GM19328 (cell line): ENCODE results near the gene N4BP3.
"Not testable (repeated sequence)": the region's sequence is repeated elsewhere in the genome, so short reads cannot be mapped to it uniquely, and the experiment has no call there.

Experiments used
- ATAC-seq: cut with Tn5 transposase; IDR thresholded peaks from one replicate; pipeline ENCODE4 v1.9.1; 2021; ENCODE audit warnings: mild to moderate bottlenecking, moderate library complexity; ENCODE audit not compliant: unreplicated experiment

N4BP3 gene

DNA sequence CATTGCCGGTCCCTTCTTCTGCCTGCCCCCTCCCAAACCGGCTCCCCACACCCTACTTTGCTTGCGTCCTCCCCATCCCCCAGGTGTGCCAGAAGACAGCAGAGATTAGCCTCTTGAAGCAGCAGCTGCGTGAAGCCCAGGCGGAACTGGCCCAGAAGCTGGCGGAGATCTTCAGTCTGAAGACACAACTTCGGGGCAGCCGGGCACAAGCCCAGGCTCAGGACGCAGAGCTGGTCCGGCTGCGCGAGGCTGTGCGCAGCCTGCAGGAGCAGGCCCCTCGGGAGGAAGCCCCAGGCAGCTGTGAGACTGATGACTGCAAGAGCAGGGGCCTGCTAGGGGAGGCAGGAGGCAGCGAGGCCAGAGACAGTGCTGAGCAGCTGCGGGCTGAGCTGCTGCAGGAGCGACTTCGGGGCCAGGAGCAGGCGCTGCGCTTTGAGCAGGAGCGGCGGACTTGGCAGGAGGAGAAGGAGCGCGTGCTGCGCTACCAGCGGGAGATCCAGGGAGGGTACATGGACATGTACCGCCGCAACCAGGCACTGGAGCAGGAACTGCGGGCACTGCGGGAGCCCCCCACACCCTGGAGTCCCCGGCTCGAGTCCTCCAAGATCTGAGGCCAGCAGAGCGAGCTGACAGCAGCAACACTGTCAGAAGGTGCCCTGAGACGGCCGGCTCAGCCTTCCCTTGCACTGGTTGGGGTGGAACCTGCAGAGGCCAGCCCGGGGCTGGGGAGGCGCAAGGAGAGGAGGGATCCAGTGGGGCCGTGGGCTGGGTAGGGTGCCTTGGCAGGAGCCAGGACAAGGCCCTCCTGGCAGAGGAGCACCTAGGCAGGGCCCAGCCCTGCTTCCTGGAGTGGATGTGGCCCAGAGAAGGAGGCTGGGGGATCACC, 8.3 kb downstream of the N4BP3 start:
- ATAC-seq = no peak

DNA sequence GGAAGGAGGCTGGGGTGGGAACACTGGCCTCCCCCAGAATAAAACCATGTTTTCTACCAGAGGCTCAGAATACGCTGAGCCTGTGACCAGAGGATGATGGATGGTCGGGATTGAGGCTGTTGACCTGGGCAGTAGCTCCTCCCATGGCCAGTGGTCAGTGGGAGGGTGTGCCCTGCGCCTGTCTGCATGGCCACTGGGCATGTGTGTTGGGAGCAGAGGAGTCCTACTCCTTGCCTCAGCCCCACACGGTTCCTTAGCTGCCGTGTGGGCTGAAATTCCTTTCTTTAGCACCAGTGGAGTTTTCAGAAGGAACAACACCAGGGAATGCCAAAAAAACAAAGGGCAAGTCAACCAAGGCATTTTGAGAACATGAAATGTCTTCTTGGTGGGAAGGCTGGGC, 9.0 kb downstream of the N4BP3 start:
- ATAC-seq = no peak

DNA sequence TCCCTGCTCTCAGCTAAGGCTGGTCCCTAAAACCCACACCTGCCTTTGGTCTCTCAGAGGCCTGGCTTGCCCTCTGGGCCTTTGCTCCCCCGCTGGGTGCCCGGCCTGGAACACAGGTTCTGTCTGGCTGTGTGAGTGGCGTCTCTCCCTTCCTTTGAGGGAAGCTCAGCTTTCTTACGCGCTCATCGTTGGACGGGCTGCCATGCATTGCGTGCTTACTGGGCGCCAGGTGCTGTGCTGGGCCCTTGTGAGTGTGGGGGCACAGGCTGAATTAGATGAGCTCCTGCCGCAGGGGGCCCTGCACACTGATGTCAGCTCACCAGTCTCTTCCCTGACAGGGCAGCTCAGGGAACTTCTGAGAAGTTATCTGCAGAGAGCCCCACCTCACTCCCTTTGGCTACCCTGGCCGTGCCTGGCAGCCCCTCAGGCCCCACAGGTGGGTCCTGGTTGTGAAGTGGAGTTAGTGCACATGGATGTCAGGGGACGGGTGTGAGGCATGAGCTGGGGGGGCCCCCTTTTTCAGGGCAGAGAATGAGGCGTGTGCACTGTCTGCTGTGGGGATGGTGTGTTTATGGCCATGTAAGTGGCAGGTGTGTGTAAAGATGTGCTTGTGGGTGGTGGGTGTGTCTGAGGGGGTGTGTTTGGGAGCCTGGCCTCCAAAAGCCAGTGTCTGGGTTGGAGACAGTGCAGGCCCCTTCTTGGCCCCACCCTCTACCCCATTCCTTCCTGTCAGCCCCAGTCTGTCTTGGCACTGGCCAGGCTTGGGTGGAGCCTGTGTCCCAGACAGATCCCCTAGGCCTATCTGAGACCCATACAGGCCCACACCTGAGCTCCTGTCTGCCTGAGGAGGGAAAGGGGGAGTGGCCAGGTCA, 10.0 kb downstream of the N4BP3 start:
- no peak for ATAC-seq

DNA sequence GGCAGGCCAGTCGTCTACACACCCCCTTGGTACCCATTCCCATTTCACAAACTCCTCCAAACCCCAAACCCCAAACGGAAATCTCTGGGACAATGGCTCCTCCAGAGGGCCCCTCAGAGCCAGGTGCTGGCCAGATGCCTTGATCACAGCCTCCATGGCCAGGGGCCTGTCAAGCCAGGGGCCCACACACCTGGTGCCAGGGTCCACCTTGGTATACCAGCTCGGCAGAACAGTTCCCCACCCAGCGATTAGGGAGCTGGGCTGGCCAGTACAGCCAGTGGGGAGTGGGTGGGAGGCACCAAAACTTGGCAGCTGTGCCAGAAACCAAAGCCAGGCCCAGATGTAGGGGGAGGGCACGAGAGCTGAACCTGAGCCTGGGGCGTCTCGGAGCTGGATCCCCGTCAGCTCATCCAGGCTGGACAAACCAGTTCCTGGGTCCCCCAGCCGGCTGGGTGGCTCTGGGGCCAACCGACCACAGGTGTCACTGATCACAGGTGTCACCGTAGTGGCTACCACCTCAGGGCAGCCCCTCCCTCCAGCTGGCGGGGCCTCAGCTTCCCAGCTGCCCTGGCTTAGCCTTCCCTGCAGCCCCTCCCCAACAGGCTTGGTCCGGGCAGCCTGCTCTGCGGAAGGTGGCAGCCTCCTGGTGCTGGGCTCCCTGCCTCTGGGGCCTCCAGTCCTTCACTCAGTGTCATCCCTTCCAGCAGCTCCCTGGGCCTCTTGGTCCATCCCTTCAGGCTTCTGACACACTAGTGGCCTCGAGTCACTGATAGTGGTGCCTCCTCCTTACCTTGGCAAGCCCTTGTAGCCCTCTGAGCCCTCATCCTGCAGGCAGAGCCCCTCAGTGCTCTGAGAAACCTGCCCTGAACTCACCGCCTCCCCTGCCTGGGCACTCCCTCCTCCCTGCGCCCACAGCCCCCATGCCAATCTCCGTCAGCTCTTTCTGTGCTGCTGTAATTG, 10.9 kb downstream of the N4BP3 start:
- no peak for ATAC-seq

GRCh38 chr5:178125253-178125906, 12.0 kb downstream of the N4BP3 start:
- ATAC-seq = no peak

GRCh38 chr5:178126556-178126955, 13.2 kb downstream of the N4BP3 start:
- no peak for ATAC-seq

DNA sequence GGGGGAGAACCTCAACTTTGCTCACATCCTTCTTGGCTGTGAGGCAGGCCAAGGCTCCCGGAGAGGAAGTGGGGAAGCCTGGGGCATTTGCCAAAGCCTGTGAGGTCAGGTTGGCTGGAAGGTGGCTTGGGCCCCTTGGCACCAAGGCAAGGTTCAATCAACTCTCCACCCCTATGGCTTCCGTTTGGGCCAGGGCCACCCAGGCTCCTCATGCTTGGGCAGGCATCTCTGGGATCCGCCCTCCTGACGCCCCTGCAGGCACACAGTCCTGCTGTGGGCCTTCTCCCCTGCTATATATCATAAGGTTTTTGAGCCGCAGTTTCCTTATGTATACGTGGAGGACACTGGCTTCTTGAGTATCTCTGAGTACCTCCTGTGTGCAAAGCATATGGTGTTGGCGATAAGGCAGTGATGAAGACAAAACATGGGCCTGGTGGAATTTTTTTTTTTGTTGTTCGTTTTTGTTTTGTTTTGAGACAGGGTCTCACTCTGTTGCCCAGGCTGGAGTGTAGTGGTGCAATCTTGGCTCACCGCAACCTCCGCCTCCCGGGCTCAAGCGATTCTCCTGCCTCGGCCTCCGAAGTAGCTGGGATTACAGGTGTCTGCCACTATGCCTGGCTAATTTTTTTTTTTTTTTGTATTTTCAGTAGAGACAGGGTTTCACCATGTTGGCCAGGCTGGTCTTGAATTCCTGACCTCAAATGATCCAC, 14.1 kb downstream of the N4BP3 start:
- ATAC-seq = not testable (repeated sequence)

- ATAC-seq = no peak
Measured at GRCh38 chr5:178129296-178129695, 16.0 kb downstream of the N4BP3 start.

- not testable (repeated sequence) for ATAC-seq
Measured at GRCh38 chr5:178130234-178130575, 16.9 kb downstream of the N4BP3 start.

DNA sequence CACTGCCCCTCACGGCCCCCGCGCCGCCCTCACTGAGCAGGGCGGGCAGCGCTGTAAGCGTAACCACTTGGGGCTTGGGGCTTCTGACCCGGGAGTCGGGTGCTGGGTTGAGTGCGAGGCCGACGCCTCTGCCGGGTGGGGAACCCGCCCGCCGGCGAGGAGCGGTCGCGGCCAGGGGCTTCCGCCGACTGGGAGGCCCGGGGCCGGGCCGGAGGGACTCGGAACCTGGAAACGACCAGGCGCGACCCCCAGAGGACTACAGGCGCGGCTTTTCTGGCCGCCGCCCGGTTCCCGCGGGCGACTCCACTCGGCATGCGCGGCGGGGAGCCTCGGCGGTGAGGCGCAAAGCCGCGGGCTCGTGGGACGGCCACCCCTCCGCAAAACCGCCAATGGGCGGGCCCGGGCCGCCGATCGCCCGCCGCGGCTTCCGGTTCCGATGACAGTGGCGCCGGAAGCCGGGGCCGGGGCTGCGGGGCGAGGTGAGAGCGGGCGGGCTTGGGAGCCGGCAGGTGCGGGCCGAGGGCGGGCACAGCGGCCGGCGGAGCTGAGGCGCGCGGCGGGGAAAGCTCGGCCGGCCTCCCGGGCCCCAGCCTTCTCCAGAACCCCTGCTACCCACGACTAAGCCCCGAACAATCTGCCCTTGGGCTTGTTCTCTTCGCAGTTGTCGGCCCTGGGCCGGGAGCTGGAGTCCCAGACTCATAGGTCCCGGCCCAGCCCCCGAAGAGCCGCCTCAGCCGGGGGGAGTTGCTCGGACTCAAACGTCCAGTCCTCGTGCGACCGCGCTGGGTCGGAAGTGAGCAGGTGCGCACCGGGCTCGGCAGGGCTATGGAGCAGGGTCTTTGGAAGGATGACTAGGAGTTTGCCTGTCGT, 17.5 kb downstream of the N4BP3 start, which contains the start of gene RMND5B:
TSS of gene RMND5B (plus strand) at position 439 of the 870 bp plus-strand sequence. CDS start 7,106 bp downstream, outside the sequence.
- ATAC-seq = peak; percentile 85

GRCh38 chr5:178131446-178131996, 18.2 kb downstream of the N4BP3 start:
- ATAC-seq = no peak

- no peak for ATAC-seq
Measured at GRCh38 chr5:178136990-178137389, 23.7 kb downstream of the N4BP3 start.

- ATAC-seq = no peak
Measured at GRCh38 chr5:178137991-178138390, 24.7 kb downstream of the N4BP3 start.

DNA sequence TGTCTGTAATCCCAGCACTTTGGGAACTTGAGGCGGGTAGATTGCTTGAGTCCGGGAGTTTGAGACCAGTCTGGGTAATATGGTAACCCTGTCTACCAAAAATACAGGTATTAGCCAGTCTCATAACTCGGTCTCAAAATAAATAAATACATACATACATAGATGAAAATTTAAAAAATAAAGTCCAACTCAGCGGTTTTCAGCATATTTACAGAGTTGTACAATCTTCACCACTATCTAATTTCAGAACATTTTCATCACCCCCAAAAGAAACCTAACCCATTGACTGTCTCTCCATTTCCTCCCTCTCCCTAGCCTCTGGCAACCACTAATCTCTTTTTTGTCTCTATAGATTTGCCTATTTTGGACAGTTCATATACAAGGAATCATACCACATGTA, 28.2 kb downstream of the N4BP3 start:
- ATAC-seq = no peak

DNA sequence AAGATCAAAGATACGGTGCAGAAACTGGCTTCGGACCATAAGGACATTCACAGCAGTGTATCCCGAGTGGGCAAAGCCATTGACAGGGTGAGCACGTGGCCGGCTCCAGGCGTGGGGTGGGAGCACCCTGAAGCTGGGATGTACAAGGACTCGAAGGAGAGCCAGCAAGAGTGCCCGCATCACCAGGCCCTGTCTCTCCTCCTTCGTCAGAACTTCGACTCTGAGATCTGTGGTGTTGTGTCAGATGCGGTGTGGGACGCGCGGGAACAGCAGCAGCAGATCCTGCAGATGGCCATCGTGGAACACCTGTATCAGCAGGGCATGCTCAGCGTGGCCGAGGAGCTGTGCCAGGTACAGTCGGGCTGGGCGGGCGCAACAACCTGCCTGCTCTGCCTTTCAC, 29.3 kb downstream of the N4BP3 start:
- no peak for ATAC-seq

- no peak for ATAC-seq
Measured at GRCh38 chr5:178143246-178143645, 29.9 kb downstream of the N4BP3 start.

- no peak for ATAC-seq
Measured at GRCh38 chr5:178143901-178144300, 30.6 kb downstream of the N4BP3 start.
